Fibroblast of mammary gland (primary cell): ENCODE data around the gene FRK.

Experiments used
- DNase-seq: peaks from one replicate; pipeline ENCODE4 v3.0.0-alpha.2; 2010; ENCODE audit warnings: low read depth
- H3K4me3 ChIP-seq: 2 replicates; pipeline ENCODE4 v1.5.1; 2011; ENCODE audit warnings: low read depth, mild to moderate bottlenecking, low read length, moderate library complexity; ENCODE audit not compliant: control insufficient read depth
- CTCF ChIP-seq: conservative IDR thresholded peaks from 2 replicates; pipeline ENCODE4 v1.5.1; 2011; ENCODE audit warnings: low read depth, low read length, inconsistent platforms; ENCODE audit not compliant: control insufficient read depth, insufficient read depth

Gene FRK

GRCh38 chr6:116019428-116019827 lies 41.3 kb downstream of the FRK start:
- no peak for DNase-seq
- no peak overlapping the region for H3K4me3 ChIP-seq
- no peak for TF ChIP-seq CTCF

- TF ChIP-seq CTCF = no peak
- DNase-seq = no peak
- H3K4me3 ChIP-seq = no peak overlapping the region
Observed at GRCh38 chr6:116018976-116019375, 41.7 kb downstream of the FRK start.

GRCh38 chr6:116017546-116018295 lies 43.0 kb downstream of the FRK start:
- no peak for TF ChIP-seq CTCF
- H3K4me3 ChIP-seq = no peak overlapping the region
- DNase-seq = no peak

- no peak for TF ChIP-seq CTCF
- H3K4me3 ChIP-seq = no peak overlapping the region
- no peak for DNase-seq
Observed at GRCh38 chr6:116016846-116017545, 43.7 kb downstream of the FRK start.

GRCh38 chr6:116015983-116016382 lies 44.7 kb downstream of the FRK start:
- no peak for TF ChIP-seq CTCF
- DNase-seq = no peak

GRCh38 chr6:116015561-116015960 lies 45.1 kb downstream of the FRK start:
- no peak overlapping the region for H3K4me3 ChIP-seq
- no peak for TF ChIP-seq CTCF
- no peak for DNase-seq

More at GRCh38 chr6:116015983-116016382, 44.7 kb downstream of the FRK start:
- no peak overlapping the region for H3K4me3 ChIP-seq

GRCh38 chr6:116012951-116013350 lies 47.7 kb downstream of the FRK start:
- TF ChIP-seq CTCF = no peak
- no peak overlapping the region for H3K4me3 ChIP-seq
- DNase-seq = no peak
